Gastrocnemius medialis (tissue), 4 donors: Measurements from ENCODE around the gene MTR. TPM values are rescaled to one million over a fixed set of nuclear protein-coding genes. Genes with fewer than 3 reads are reported as not detected.

Source experiments
- ATAC-seq, 2 donors: fragments of 150-250 bp; one replicate each; pipeline ENCODE4 v1.9.1; 2016
- DNase-seq, 2 donors: peaks; one replicate each; pipeline ENCODE4 v3.0.0-alpha.2; 2019
- H3K27ac ChIP-seq, 4 donors: fragments of 200-600 bp; sonication (generic); 1 replicate in 1 of 4; 2 replicates in 3 of 4; pipeline ENCODE4 v1.5.1; 2016 to 2018; ENCODE audit warnings: mild to moderate bottlenecking in 2 of 4, moderate library complexity in 1 of 4
- H3K27me3 ChIP-seq, 3 donors: fragments of 200-600 bp; sonication (generic) in 2 of 3; 1 replicate in 1 of 3; 2 replicates in 2 of 3; pipeline versions ENCODE4 v1.5.1 to v1.6.0; 2016 to 2019; ENCODE audit warnings: mild to moderate bottlenecking in 1 of 3, moderate library complexity in 1 of 3
- H3K36me3 ChIP-seq, 2 donors: fragments of 200-600 bp; sonication (generic) in 1 of 2; one replicate each; pipeline ENCODE4 v1.5.1; 2017 to 2018
- H3K4me1 ChIP-seq, 2 donors: fragments of 200-600 bp; sonication (generic) in 1 of 2; one replicate each; pipeline ENCODE4 v1.5.1; 2016 to 2017; ENCODE audit warnings: mild to moderate bottlenecking in 2 of 2
- H3K4me3 ChIP-seq, 4 donors: fragments of 200-600 bp; sonication (generic) in 3 of 4; 1 replicate in 1 of 4; 2 replicates in 3 of 4; pipeline ENCODE4 v1.5.1; 2016 to 2019; ENCODE audit warnings: mild to moderate bottlenecking in 2 of 4
- H3K9me3 ChIP-seq, 3 donors: fragments of 200-600 bp; sonication (generic) in 2 of 3; 1 replicate in 1 of 3; 2 replicates in 2 of 3; pipeline ENCODE4 v1.5.1; 2016 to 2019
- POLR2A ChIP-seq, 2 donors: fragments of 450-650 bp; IDR thresholded peaks; one replicate each; pipeline ENCODE4 v1.6.1; 2017; ENCODE audit warnings: antibody characterized with exemption in 2 of 2, mild to moderate bottlenecking in 2 of 2, moderate library complexity in 2 of 2
- in situ Hi-C, 4 donors: fragments of 200-750 bp; cut with MboI; loops; one replicate each; pipeline versions ENCODE4 v1.15.0 to v1.8.0; 2017; ENCODE audit warnings: low sequenced_read_pairs in 4 of 4
- intact Hi-C: fragments of 100-400 bp; cut with DNase I; formaldehyde crosslinking; loops from one replicate; pipeline ENCODE4 v1.15.1; 2023; ENCODE audit warnings: low total_unique reads
- total RNA-seq, 4 donors: library from RNA; depleted of rRNA; stranded (reverse); fragments of >200 nt; gene quantifications; one replicate each; pipeline versions ENCODE4 v1.1.0 to v1.2.3, GENCODE V29; 2016
- TF ChIP-seq, protein P1 (sequence below), 5 experiments: fragments of 450-650 bp in 3 of 5; fragments of 200-600 bp in 2 of 5; sonication (generic) in 2 of 5; IDR thresholded peaks in 4 of 5; conservative IDR thresholded peaks in 1 of 5; 1 replicate in 4 of 5; 2 replicates in 1 of 5; pipeline ENCODE4 v1.5.1; 2016 to 2019; ENCODE audit warnings: antibody characterized with exemption in 5 of 5, mild to moderate bottlenecking in 3 of 5, moderate library complexity in 3 of 5

Gene MTR
- total RNA-seq, 4 donors from 2014 or later, result 23.0 to 46.3 (median 29.1) TPM

GRCh38 chr1:236882678-236883077 lies 87.6 kb downstream of the MTR start:
- Histone ChIP-seq H3K27me3 (no peaks in the 10 kb centered on the region), H3K9me3 (no peaks in the 10 kb centered on the region), H3K4me1 (no peaks in the 10 kb centered on the region), H3K4me3 (no peak overlapping the region), H3K36me3 (peaks cover 0 to 77% of the 10 kb centered on the region in 2 donors), H3K27ac (no peak overlapping the region)
- intact Hi-C loops, result no loop called here
- no peak for ATAC-seq
- in situ Hi-C loops, result no loop called here
- no peak for DNase-seq
- TF ChIP-seq, protein P1, sequence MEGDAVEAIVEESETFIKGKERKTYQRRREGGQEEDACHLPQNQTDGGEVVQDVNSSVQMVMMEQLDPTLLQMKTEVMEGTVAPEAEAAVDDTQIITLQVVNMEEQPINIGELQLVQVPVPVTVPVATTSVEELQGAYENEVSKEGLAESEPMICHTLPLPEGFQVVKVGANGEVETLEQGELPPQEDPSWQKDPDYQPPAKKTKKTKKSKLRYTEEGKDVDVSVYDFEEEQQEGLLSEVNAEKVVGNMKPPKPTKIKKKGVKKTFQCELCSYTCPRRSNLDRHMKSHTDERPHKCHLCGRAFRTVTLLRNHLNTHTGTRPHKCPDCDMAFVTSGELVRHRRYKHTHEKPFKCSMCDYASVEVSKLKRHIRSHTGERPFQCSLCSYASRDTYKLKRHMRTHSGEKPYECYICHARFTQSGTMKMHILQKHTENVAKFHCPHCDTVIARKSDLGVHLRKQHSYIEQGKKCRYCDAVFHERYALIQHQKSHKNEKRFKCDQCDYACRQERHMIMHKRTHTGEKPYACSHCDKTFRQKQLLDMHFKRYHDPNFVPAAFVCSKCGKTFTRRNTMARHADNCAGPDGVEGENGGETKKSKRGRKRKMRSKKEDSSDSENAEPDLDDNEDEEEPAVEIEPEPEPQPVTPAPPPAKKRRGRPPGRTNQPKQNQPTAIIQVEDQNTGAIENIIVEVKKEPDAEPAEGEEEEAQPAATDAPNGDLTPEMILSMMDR (IDR thresholded peaks at IDR 0.05 in 4 of 5, conservative IDR thresholded peaks at IDR 0.05 in 1 of 5), result no peak
- TF ChIP-seq POLR2A (IDR thresholded peaks at IDR 0.05), result no peak

DNA sequence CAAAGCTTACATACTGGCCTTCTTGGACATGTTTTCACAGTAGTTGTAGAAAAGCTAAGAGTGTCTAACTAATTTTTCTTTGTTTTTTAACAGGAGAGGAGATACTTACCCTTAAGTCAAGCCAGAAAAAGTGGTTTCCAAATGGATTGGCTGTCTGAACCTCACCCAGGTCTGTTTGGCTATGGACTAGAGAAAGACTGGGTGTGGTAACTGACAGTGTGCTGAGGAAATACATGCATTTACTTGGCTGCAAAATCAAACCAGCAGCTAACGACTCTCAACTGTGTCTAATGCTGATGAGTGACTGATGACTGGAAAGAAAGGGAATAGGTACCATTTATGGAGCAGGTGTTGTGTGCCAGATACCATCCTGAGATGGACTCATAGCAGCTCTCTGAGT lies 91.1 kb downstream of the MTR start:
- Histone ChIP-seq H3K27me3 (no peaks in the 10 kb centered on the region), H3K9me3 (no peaks in the 10 kb centered on the region), H3K27ac (no peak overlapping the region), H3K4me1 (no peaks in the 10 kb centered on the region), H3K36me3 (peaks cover 0 to 77% of the 10 kb centered on the region in 2 donors), H3K4me3 (no peak overlapping the region)
- intact Hi-C loops, result no loop called here
- no peak for DNase-seq
- no peak for TF ChIP-seq POLR2A (IDR thresholded peaks at IDR 0.05)
- TF ChIP-seq, protein P1 (IDR thresholded peaks at IDR 0.05 in 4 of 5, conservative IDR thresholded peaks at IDR 0.05 in 1 of 5), result no peak
- in situ Hi-C loops, result no loop called here
- ATAC-seq, result no peak

DNA sequence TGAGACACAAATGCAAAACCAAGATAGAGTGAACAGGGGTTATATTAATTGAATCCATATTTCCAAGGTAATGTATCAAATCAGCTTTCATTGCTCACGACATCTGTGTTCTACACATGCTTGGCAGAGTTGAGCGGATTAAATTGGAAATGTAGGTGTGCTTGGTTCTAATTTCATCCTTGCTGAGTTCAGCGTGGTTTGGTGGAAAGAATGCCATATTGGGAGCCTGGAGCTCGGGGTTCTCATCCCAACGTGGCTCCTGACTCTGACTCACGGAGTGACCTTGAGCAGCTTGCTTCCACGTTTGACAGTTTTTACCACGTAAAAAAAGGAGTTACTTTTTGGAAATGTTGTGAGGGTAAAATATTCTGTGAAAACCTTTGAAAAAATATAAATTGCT lies 92.0 kb downstream of the MTR start:
- no peak for ATAC-seq
- peaks cover 0 to 81% of the 10 kb centered on the region in 2 donors for H3K36me3 ChIP-seq
- no peak overlapping the region for H3K4me3 ChIP-seq
- no peaks in the 10 kb centered on the region for H3K4me1 ChIP-seq
- no peaks in the 10 kb centered on the region for H3K9me3 ChIP-seq
- intact Hi-C loops (no loop called here), in situ Hi-C loops (no loop called here)
- no peak for TF ChIP-seq POLR2A (IDR thresholded peaks at IDR 0.05)
- TF ChIP-seq, protein P1 (IDR thresholded peaks at IDR 0.05 in 4 of 5, conservative IDR thresholded peaks at IDR 0.05 in 1 of 5), result no peak
- no peak overlapping the region for H3K27ac ChIP-seq
- no peaks in the 10 kb centered on the region for H3K27me3 ChIP-seq
- no peak for DNase-seq

DNA sequence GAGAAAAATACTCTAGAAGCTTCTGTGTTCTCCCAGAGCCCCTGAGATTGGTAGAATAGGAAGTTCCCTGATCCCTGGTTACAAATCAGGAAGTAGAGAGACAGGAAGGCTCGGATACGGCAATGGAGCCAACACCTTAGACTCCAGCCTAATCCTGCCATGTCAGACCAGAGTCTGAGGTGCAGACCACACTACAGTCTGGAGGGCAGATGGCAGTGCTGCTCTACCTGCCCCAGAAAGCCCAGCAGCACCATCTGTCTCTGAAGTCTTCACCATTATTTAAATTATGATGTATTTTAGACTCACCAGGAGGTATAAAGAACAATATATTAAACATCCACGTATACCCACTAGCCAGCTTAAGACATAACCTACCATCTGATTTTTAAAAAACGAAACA lies 93.0 kb downstream of the MTR start:
- no peak for TF ChIP-seq POLR2A (IDR thresholded peaks at IDR 0.05)
- TF ChIP-seq, protein P1 (IDR thresholded peaks at IDR 0.05 in 4 of 5, conservative IDR thresholded peaks at IDR 0.05 in 1 of 5), result no peak
- Histone ChIP-seq H3K27ac (no peak overlapping the region), H3K27me3 (no peaks in the 10 kb centered on the region), H3K36me3 (peaks cover 0 to 90% of the 10 kb centered on the region in 2 donors), H3K9me3 (no peaks in the 10 kb centered on the region), H3K4me3 (no peak overlapping the region), H3K4me1 (no peaks in the 10 kb centered on the region)
- in situ Hi-C loops (no loop called here), intact Hi-C loops (no loop called here)
- ATAC-seq, result no peak
- no peak for DNase-seq

- Histone ChIP-seq H3K27ac (no peak overlapping the region), H3K9me3 (no peaks in the 10 kb centered on the region), H3K4me3 (no peak overlapping the region), H3K27me3 (no peaks in the 10 kb centered on the region), H3K36me3 (peaks cover 0 to 90% of the 10 kb centered on the region in 2 donors), H3K4me1 (no peaks in the 10 kb centered on the region)
- DNase-seq (no peak), ATAC-seq (no peak)
- in situ Hi-C loops, result no loop called here
- TF ChIP-seq, protein P1 (IDR thresholded peaks at IDR 0.05 in 4 of 5, conservative IDR thresholded peaks at IDR 0.05 in 1 of 5), result no peak
- no peak for TF ChIP-seq POLR2A (IDR thresholded peaks at IDR 0.05)
- intact Hi-C loops, result no loop called here
These were observed 93.8 kb downstream of the MTR start for GRCh38 chr1:236888903-236889302.
